Gastroesophageal sphincter (tissue), 3 donors: ENCODE results near the gene SPRING1.

Experiments used
- POLR2A ChIP-seq, 2 donors: fragments of 450-650 bp; IDR thresholded peaks; one replicate each; pipeline ENCODE4 v1.6.1; 2017; ENCODE audit warnings: antibody characterized with exemption in 2 of 2, mild to moderate bottlenecking in 2 of 2, moderate library complexity in 1 of 2
- POLR2AphosphoS5 ChIP-seq: sonication (generic); formaldehyde crosslinking; IDR thresholded peaks from one replicate; pipeline ENCODE4 v1.6.1; 2017; ENCODE audit warnings: antibody characterized with exemption
- TF ChIP-seq, protein P1 (sequence below), 4 experiments: fragments of 200-600 bp in 2 of 4; fragments of 450-650 bp in 2 of 4; sonication (generic) in 1 of 4; IDR thresholded peaks; one replicate each; pipeline ENCODE4 v1.5.1; 2017 to 2019; ENCODE audit warnings: antibody characterized with exemption in 4 of 4, mild to moderate bottlenecking in 2 of 4, moderate library complexity in 2 of 4

DNA sequence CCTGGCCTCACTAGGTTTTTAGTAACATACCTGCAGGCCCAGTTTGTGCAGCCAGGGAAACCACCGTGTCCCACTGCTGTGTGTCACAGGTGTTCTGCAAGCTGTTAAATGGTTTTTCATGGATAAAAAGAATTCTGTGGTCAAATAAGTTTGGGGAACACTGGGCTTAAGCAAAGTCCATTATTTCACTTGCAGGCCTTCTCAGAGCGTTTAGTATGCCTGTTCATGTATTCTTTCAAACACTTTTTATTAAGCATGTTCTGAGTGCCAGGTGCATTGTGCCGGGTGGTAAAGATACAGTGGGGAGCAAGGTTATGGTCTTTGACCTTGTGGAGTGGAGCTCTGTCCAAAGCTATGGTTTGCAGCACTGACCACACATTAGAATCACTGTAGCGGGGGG is 7.7 kb upstream of the SPRING1 start:
- TF ChIP-seq, protein P1, sequence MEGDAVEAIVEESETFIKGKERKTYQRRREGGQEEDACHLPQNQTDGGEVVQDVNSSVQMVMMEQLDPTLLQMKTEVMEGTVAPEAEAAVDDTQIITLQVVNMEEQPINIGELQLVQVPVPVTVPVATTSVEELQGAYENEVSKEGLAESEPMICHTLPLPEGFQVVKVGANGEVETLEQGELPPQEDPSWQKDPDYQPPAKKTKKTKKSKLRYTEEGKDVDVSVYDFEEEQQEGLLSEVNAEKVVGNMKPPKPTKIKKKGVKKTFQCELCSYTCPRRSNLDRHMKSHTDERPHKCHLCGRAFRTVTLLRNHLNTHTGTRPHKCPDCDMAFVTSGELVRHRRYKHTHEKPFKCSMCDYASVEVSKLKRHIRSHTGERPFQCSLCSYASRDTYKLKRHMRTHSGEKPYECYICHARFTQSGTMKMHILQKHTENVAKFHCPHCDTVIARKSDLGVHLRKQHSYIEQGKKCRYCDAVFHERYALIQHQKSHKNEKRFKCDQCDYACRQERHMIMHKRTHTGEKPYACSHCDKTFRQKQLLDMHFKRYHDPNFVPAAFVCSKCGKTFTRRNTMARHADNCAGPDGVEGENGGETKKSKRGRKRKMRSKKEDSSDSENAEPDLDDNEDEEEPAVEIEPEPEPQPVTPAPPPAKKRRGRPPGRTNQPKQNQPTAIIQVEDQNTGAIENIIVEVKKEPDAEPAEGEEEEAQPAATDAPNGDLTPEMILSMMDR (IDR thresholded peaks at IDR 0.05): no peak
- TF ChIP-seq POLR2A (IDR thresholded peaks at IDR 0.05) (no peak), POLR2AphosphoS5 (no peak)
